A549 treated with CORT108297 at 1 μM for 4 hours (cell line): ENCODE results near the gene CT45A5. TPM values are rescaled to one million over a fixed set of nuclear protein-coding genes. Genes with fewer than 3 reads are reported as not detected.

Experiments used
- total RNA-seq: library from RNA; stranded (reverse); fragments of 200-300 nt; extraction: Qiagen RNA extraction; gene quantifications from 5 replicates; pipeline ENCODE4 v1.2.3, GENCODE V29; 2022

CT45A5 gene
- total RNA-seq = 0.08 to 0.42 TPM in 2 of 5 replicates, not detected in the others

GRCh38 chrX:135785403-135785802 is at the start of gene CT45A5:
TSS of gene CT45A5 (minus strand) at chrX:135785503. CDS start at chrX:135781729, 3,774 bp downstream.

GRCh38 chrX:135819912-135820311 is 34.6 kb upstream of the CT45A5 start, which contains the start of gene CT45A2:
TSS of gene CT45A2 (minus strand) at chrX:135820012. CDS start at chrX:135816265, 3,747 bp downstream.

GRCh38 chrX:135802687-135803086 is 17.4 kb upstream of the CT45A5 start, which contains the start of gene CT45A6:
TSS of gene CT45A6 (minus strand) at chrX:135802787. CDS start at chrX:135798993, 3,794 bp downstream.

GRCh38 chrX:135768091-135768490 is 17.2 kb downstream of the CT45A5 start, which contains the start of gene CT45A3:
TSS of gene CT45A3 (minus strand) at chrX:135768191. CDS start at chrX:135764444, 3,747 bp downstream.

Other genes starting within 250 kb of the CT45A5 start
- gene CT45A1, start 71.9 kb downstream of the CT45A5 start, total RNA-seq = not detected in 5 replicates
- gene CT45A3, start 17.3 kb downstream of the CT45A5 start, total RNA-seq = 0.11 to 0.16 TPM in 2 of 5 replicates, not detected in the others
- gene CT45A6, start 17.3 kb upstream of the CT45A5 start, total RNA-seq = not detected in 5 replicates
- 0.09 TPM in 1 of 5 replicates, not detected in the others for gene CT45A2, start 34.5 kb upstream of the CT45A5 start, total RNA-seq
- gene CT45A7, start 51.8 kb upstream of the CT45A5 start, total RNA-seq = not detected in 5 replicates
- gene CT45A8, start 69.0 kb upstream of the CT45A5 start, total RNA-seq = not detected in 5 replicates
- not detected in 5 replicates for gene CT45A9, start 86.3 kb upstream of the CT45A5 start, total RNA-seq
- 0.13 to 0.38 TPM (median 0.32 TPM) in 4 of 5 replicates, not detected in the other for gene CT45A10, start 107.9 kb upstream of the CT45A5 start, total RNA-seq
- gene SAGE1, start 108.2 kb upstream of the CT45A5 start, total RNA-seq = 0.06 to 0.08 TPM in 2 of 5 replicates, not detected in the others
- 15.8 to 17.8 TPM (median 16.6 TPM) in 5 replicates for gene MMGT1, start 188.5 kb upstream of the CT45A5 start, total RNA-seq
- gene SLC9A6, start 199.9 kb upstream of the CT45A5 start, total RNA-seq = 7.5 to 9.4 TPM (median 8.8 TPM) in 5 replicates